ENCODE results near the gene MT2A. TPM values are rescaled to one million over a fixed set of nuclear protein-coding genes. Genes with fewer than 3 reads are reported as not detected.

The MT2A gene
- total and polyA plus RNA-seq, 2 of the 13 experiments (the other 11 are each of a cell fraction or from before 2014, with no cell fraction given) = 135 to 371 TPM

- no peak overlapping the region for H3K9ac ChIP-seq (ENCODE audit: insufficient read depth, low read depth, low read length)
- ATAC-seq = peak; percentile 31; the same call in 2 of the 3 replicates
- WGBS (ENCODE audit: low lambda C conversion rate) = 73% methylated on average over 36 of the region's 41 CpGs
These were observed 9.1 kb downstream of the MT2A start for GRCh38 chr16:56617212-56618085.

More at GRCh38 chr16:56617212-56618085, 9.1 kb downstream of the MT2A start:
- DNase-seq (ENCODE audit: low spot score) = no peak
- H3K4me2 ChIP-seq (ENCODE audit: low read depth, low read length) = no peak overlapping the region
- H3K27me3 ChIP-seq (ENCODE audit: control insufficient read depth in 1 of 2, insufficient read depth in 2 of 2, low read length in 2 of 2) = peaks cover 11 to 37% of the 10 kb centered on the region in 2 experiments; a peak in 4 of 5 replicates
- H3K79me2 ChIP-seq (ENCODE audit: insufficient read depth, low read length) = no peaks in the 10 kb centered on the region
- no peaks in the 10 kb centered on the region for H4K20me1 ChIP-seq (ENCODE audit: insufficient read depth, low read length)
- H3K36me3 ChIP-seq (replicated peaks in 1 of 2; ENCODE audit: control insufficient read depth in 1 of 2, insufficient read depth in 2 of 2, low read length in 2 of 2) = no peaks in the 10 kb centered on the region
- FAIRE-seq = no peak
- ChIA-PET POLR2A (interaction anchor here (1.8 kb wide), 1 partner anchor 11 kb away, joined by 6 read pairs; no protein-coding TSS in a partner anchor), CTCF (ENCODE audit: low intra/inter-chr PET ratio, low total read pairs) (no interaction called here)
- intact Hi-C loops (cut with micrococcal nuclease; ENCODE audit: unreplicated experiment) (no loop called here), in situ Hi-C loops (cut with HindIII; ENCODE audit: extremely low pct_ligation_motif_present, low pct_unique_long_range_greater_than_20kb) (no loop called here)
- H3K27ac ChIP-seq (ENCODE audit: extremely low read length, insufficient read depth, low read length) = no peak overlapping the region
- H3K4me3 ChIP-seq (replicated peaks in 1 of 3; ENCODE audit: insufficient read depth in 1 of 3, low read depth in 2 of 3, low read length in 3 of 3) = no peak overlapping the region
- no peaks in the 10 kb centered on the region for H3K9me3 ChIP-seq (ENCODE audit: low read length)
- no peak for TF ChIP-seq ZNF12 (CRISPR knock-in tag; IDR thresholded peaks at IDR 0.05)
- no peak for TF ChIP-seq ZNF274 (CRISPR knock-in tag; IDR thresholded peaks at IDR 0.05)
- TF ChIP-seq RBM39 (IDR thresholded peaks at IDR 0.05; ENCODE audit: low read depth, low read length, poor library complexity, severe bottlenecking) = no peak
- no peak for TF ChIP-seq ZNF777 (CRISPR knock-in tag; IDR thresholded peaks at IDR 0.05)
- TF ChIP-seq NR0B2 (CRISPR knock-in tag; IDR thresholded peaks at IDR 0.05) = no peak
- no peak for TF ChIP-seq ZNF260 (CRISPR knock-in tag; IDR thresholded peaks at IDR 0.05; ENCODE audit: borderline replicate concordance, low read depth)
- no peak for TF ChIP-seq ZXDC (CRISPR knock-in tag; IDR thresholded peaks at IDR 0.05)
- TF ChIP-seq ETS1 (CRISPR knock-in tag; IDR thresholded peaks at IDR 0.05) = no peak
- no peak for TF ChIP-seq TEF (CRISPR knock-in tag; IDR thresholded peaks at IDR 0.05)
- TF ChIP-seq ZNF878 (CRISPR knock-in tag; IDR thresholded peaks at IDR 0.05) = no peak
- no peak for TF ChIP-seq ZNF629 (CRISPR knock-in tag; conservative IDR thresholded peaks at IDR 0.05)
- no peak for TF ChIP-seq RFX5 (IDR thresholded peaks at IDR 0.05; ENCODE audit: low read depth, low read length)
- H2AFZ ChIP-seq (ENCODE audit: low read length) = no peak overlapping the region
- peaks cover 21% of the 10 kb centered on the region for H3K4me1 ChIP-seq (ENCODE audit: insufficient read depth, low read length)
- BruUV-seq (replicated peaks) = no TSS peak
